ENCODE data around the gene POPDC3.

Gene POPDC3

GRCh38 chr6:105204331-105204730 is 24.5 kb upstream of the POPDC3 start:
- DNase-seq = peak; percentile 55
- Histone ChIP-seq H2BK15ac (ENCODE audit: low read depth, poor library complexity, severe bottlenecking) (no peak overlapping the region), H4K8ac (ENCODE audit: low read length) (no peak overlapping the region), H3K4ac (ENCODE audit: low read depth in 1 of 2, low read length in 2 of 2) (no peak overlapping the region), H3K4me1 (ENCODE audit: control insufficient read depth, insufficient read depth, low read depth, low read length) (no peaks in the 10 kb centered on the region), H3K9ac (ENCODE audit: low read length) (no peak overlapping the region), H4K91ac (ENCODE audit: low read length) (no peak overlapping the region), H2BK120ac (ENCODE audit: low read depth, low read length) (no peak overlapping the region), H3K4me3 (ENCODE audit: insufficient read depth in 1 of 2, low read depth in 1 of 2, low read length in 2 of 2) (no peak overlapping the region), H3K18ac (ENCODE audit: low read depth in 1 of 2, low read length in 2 of 2) (no peak overlapping the region), H2AK5ac (ENCODE audit: low read length, severe bottlenecking) (no peak overlapping the region), H3K14ac (ENCODE audit: low read length in 2 of 2) (no peak overlapping the region), H3K27me3 (ENCODE audit: control insufficient read depth in 1 of 2, insufficient read depth in 1 of 2, low read length in 2 of 2) (peaks cover 0 to 10% of the 10 kb centered on the region in 2 experiments), H3K4me2 (ENCODE audit: low read length, poor library complexity, severe bottlenecking) (no peak overlapping the region), H3K23ac (ENCODE audit: low read length in 2 of 2) (no peak overlapping the region), H3K79me1 (replicated peaks; ENCODE audit: low read length, poor library complexity, severe bottlenecking) (no peaks in the 10 kb centered on the region), H2BK5ac (ENCODE audit: low read depth, low read length, poor library complexity, severe bottlenecking) (no peak overlapping the region), H2AFZ (ENCODE audit: low read depth, low read length) (no peak overlapping the region), H2BK12ac (ENCODE audit: low read length in 2 of 2) (no peak overlapping the region), H3K9me3 (ENCODE audit: control insufficient read depth, low read length) (no peaks in the 10 kb centered on the region), H3K36me3 (ENCODE audit: control insufficient read depth in 1 of 2, insufficient read depth in 2 of 2, low read depth in 1 of 2, low read length in 2 of 2) (no peaks in the 10 kb centered on the region), H3K27ac (ENCODE audit: low read length, poor library complexity, severe bottlenecking) (no peak overlapping the region)
- WGBS = no CpG with 5 or more reads among the region's 1 CpG

- Histone ChIP-seq H2BK120ac (ENCODE audit: low read depth, low read length) (no peak overlapping the region), H3K27ac (ENCODE audit: low read length, poor library complexity, severe bottlenecking) (no peak overlapping the region), H4K8ac (ENCODE audit: low read length) (no peak overlapping the region), H2BK15ac (ENCODE audit: low read depth, poor library complexity, severe bottlenecking) (no peak overlapping the region), H2AFZ (ENCODE audit: low read depth, low read length) (no peak overlapping the region), H3K18ac (ENCODE audit: low read depth in 1 of 2, low read length in 2 of 2) (no peak overlapping the region), H3K14ac (ENCODE audit: low read length in 2 of 2) (no peak overlapping the region), H3K9me3 (ENCODE audit: control insufficient read depth, low read length) (peaks cover 3% of the 10 kb centered on the region), H3K4ac (ENCODE audit: low read depth in 1 of 2, low read length in 2 of 2) (no peak overlapping the region), H3K4me2 (ENCODE audit: low read length, poor library complexity, severe bottlenecking) (no peak overlapping the region), H2AK5ac (ENCODE audit: low read length, severe bottlenecking) (no peak overlapping the region), H4K91ac (ENCODE audit: low read length) (no peak overlapping the region), H3K4me1 (ENCODE audit: control insufficient read depth, insufficient read depth, low read depth, low read length) (no peaks in the 10 kb centered on the region), H3K9ac (ENCODE audit: low read length) (no peak overlapping the region), H3K79me1 (replicated peaks; ENCODE audit: low read length, poor library complexity, severe bottlenecking) (no peaks in the 10 kb centered on the region), H2BK5ac (ENCODE audit: low read depth, low read length, poor library complexity, severe bottlenecking) (no peak overlapping the region), H3K36me3 (ENCODE audit: control insufficient read depth in 1 of 2, insufficient read depth in 2 of 2, low read depth in 1 of 2, low read length in 2 of 2) (no peaks in the 10 kb centered on the region), H3K4me3 (ENCODE audit: insufficient read depth in 1 of 2, low read depth in 1 of 2, low read length in 2 of 2) (no peak overlapping the region), H3K23ac (ENCODE audit: low read length in 2 of 2) (no peak overlapping the region), H3K27me3 (ENCODE audit: control insufficient read depth in 1 of 2, insufficient read depth in 1 of 2, low read length in 2 of 2) (peaks cover 0 to 10% of the 10 kb centered on the region in 2 experiments), H2BK12ac (ENCODE audit: low read length in 2 of 2) (no peak overlapping the region)
- whole genome bisulfite sequencing = 85% methylated on average over 1 of the region's 4 CpGs
- no peak for DNase-seq
These were observed 22.7 kb upstream of the POPDC3 start for GRCh38 chr6:105202486-105202885.

- no peak overlapping the region for H3K4me2 ChIP-seq (ENCODE audit: low read length, poor library complexity, severe bottlenecking)
These were observed 20.4 kb upstream of the POPDC3 start for GRCh38 chr6:105200133-105200730.

GRCh38 chr6:105199711-105200110 is 19.9 kb upstream of the POPDC3 start:
- H4K8ac ChIP-seq (ENCODE audit: low read length) = no peak overlapping the region
- H2BK15ac ChIP-seq (ENCODE audit: low read depth, poor library complexity, severe bottlenecking) = no peak overlapping the region
- H3K4me1 ChIP-seq (ENCODE audit: control insufficient read depth, insufficient read depth, low read depth, low read length) = no peaks in the 10 kb centered on the region
- DNase-seq = no peak
- H3K9ac ChIP-seq (ENCODE audit: low read length) = no peak overlapping the region
- no peak overlapping the region for H2BK5ac ChIP-seq (ENCODE audit: low read depth, low read length, poor library complexity, severe bottlenecking)
- no peak overlapping the region for H2BK120ac ChIP-seq (ENCODE audit: low read depth, low read length)
- H3K79me1 ChIP-seq (replicated peaks; ENCODE audit: low read length, poor library complexity, severe bottlenecking) = no peaks in the 10 kb centered on the region
- no peak overlapping the region for H3K4me2 ChIP-seq (ENCODE audit: low read length, poor library complexity, severe bottlenecking)
- peaks cover 7% of the 10 kb centered on the region for H3K9me3 ChIP-seq (ENCODE audit: control insufficient read depth, low read length)
- no peak overlapping the region for H3K18ac ChIP-seq (ENCODE audit: low read depth in 1 of 2, low read length in 2 of 2)
- no peak overlapping the region for H3K4ac ChIP-seq (ENCODE audit: low read depth in 1 of 2, low read length in 2 of 2)
- H2BK12ac ChIP-seq (ENCODE audit: low read length in 2 of 2) = no peak overlapping the region
- no peak overlapping the region for H4K91ac ChIP-seq (ENCODE audit: low read length)
- no peak overlapping the region for H3K23ac ChIP-seq (ENCODE audit: low read length in 2 of 2)
- no peak overlapping the region for H3K4me3 ChIP-seq (ENCODE audit: insufficient read depth in 1 of 2, low read depth in 1 of 2, low read length in 2 of 2)
- 76% methylated on average over 6 of the region's 6 CpGs for WGBS
- no peak overlapping the region for H3K14ac ChIP-seq (ENCODE audit: low read length in 2 of 2)
- no peak overlapping the region for H3K27ac ChIP-seq (ENCODE audit: low read length, poor library complexity, severe bottlenecking)
- no peak overlapping the region for H2AK5ac ChIP-seq (ENCODE audit: low read length, severe bottlenecking)
- no peaks in the 10 kb centered on the region for H3K36me3 ChIP-seq (ENCODE audit: control insufficient read depth in 1 of 2, insufficient read depth in 2 of 2, low read depth in 1 of 2, low read length in 2 of 2)
- no peak overlapping the region for H2AFZ ChIP-seq (ENCODE audit: low read depth, low read length)
- H3K27me3 ChIP-seq (ENCODE audit: control insufficient read depth in 1 of 2, insufficient read depth in 1 of 2, low read length in 2 of 2) = peaks cover 0 to 21% of the 10 kb centered on the region in 2 experiments

More at GRCh38 chr6:105200133-105200730, 20.4 kb upstream of the POPDC3 start:
- Histone ChIP-seq H3K27me3 (ENCODE audit: control insufficient read depth in 1 of 2, insufficient read depth in 1 of 2, low read length in 2 of 2) (peaks cover 0 to 16% of the 10 kb centered on the region in 2 experiments), H3K14ac (ENCODE audit: low read length in 2 of 2) (no peak overlapping the region), H2AK5ac (ENCODE audit: low read length, severe bottlenecking) (no peak overlapping the region), H2BK12ac (ENCODE audit: low read length in 2 of 2) (no peak overlapping the region), H2AFZ (ENCODE audit: low read depth, low read length) (no peak overlapping the region), H3K27ac (ENCODE audit: low read length, poor library complexity, severe bottlenecking) (no peak overlapping the region), H3K4ac (ENCODE audit: low read depth in 1 of 2, low read length in 2 of 2) (no peak overlapping the region), H3K9ac (ENCODE audit: low read length) (no peak overlapping the region), H3K79me1 (replicated peaks; ENCODE audit: low read length, poor library complexity, severe bottlenecking) (no peaks in the 10 kb centered on the region), H4K91ac (ENCODE audit: low read length) (no peak overlapping the region), H3K9me3 (ENCODE audit: control insufficient read depth, low read length) (peaks cover 7% of the 10 kb centered on the region), H3K23ac (ENCODE audit: low read length in 2 of 2) (no peak overlapping the region), H3K18ac (ENCODE audit: low read depth in 1 of 2, low read length in 2 of 2) (no peak overlapping the region), H3K4me3 (ENCODE audit: insufficient read depth in 1 of 2, low read depth in 1 of 2, low read length in 2 of 2) (no peak overlapping the region), H4K8ac (ENCODE audit: low read length) (no peak overlapping the region), H2BK5ac (ENCODE audit: low read depth, low read length, poor library complexity, severe bottlenecking) (no peak overlapping the region), H3K4me1 (ENCODE audit: control insufficient read depth, insufficient read depth, low read depth, low read length) (no peaks in the 10 kb centered on the region), H3K36me3 (ENCODE audit: control insufficient read depth in 1 of 2, insufficient read depth in 2 of 2, low read depth in 1 of 2, low read length in 2 of 2) (no peaks in the 10 kb centered on the region), H2BK120ac (ENCODE audit: low read depth, low read length) (no peak overlapping the region), H2BK15ac (ENCODE audit: low read depth, poor library complexity, severe bottlenecking) (no peak overlapping the region)
- no peak for DNase-seq
- WGBS = 95% methylated on average over 6 of the region's 6 CpGs
